Tibial artery (tissue), 4 donors: ENCODE measurements around the gene TGM3.

Experiments
- DNase-seq, 2 donors: peaks; one replicate each; pipeline ENCODE4 v3.0.0-alpha.2; 2019
- H3K27ac ChIP-seq, 2 donors: fragments of 200-600 bp; sonication (generic) in 1 of 2; 1 replicate in 1 of 2; 2 replicates in 1 of 2; pipeline ENCODE4 v1.5.1; 2018 to 2019; ENCODE audit warnings: mild to moderate bottlenecking in 1 of 2
- H3K27me3 ChIP-seq, 2 donors: fragments of 200-600 bp; sonication (generic) in 1 of 2; one replicate each; pipeline versions ENCODE4 v1.5.1 to v1.6.0; 2016 to 2019
- H3K36me3 ChIP-seq, 3 donors: fragments of 200-600 bp; sonication (generic) in 2 of 3; one replicate each; pipeline ENCODE4 v1.5.1; 2016 to 2019; ENCODE audit warnings: mild to moderate bottlenecking in 2 of 3
- H3K4me1 ChIP-seq, 4 donors: fragments of 200-600 bp; sonication (generic) in 2 of 4; 1 replicate in 3 of 4; 2 replicates in 1 of 4; pipeline ENCODE4 v1.5.1; 2016 to 2019
- H3K4me3 ChIP-seq, 2 donors: fragments of 200-600 bp; sonication (generic) in 1 of 2; 1 replicate in 1 of 2; 2 replicates in 1 of 2; pipeline ENCODE4 v1.5.1; 2018 to 2019; ENCODE audit warnings: mild to moderate bottlenecking in 2 of 2
- H3K9me3 ChIP-seq, 3 donors: fragments of 200-600 bp; sonication (generic) in 1 of 3; one replicate each; pipeline ENCODE4 v1.5.1; 2016 to 2019
- CTCF ChIP-seq, 2 experiments: fragments of 200-600 bp in 1 of 2; fragments of 450-650 bp in 1 of 2; IDR thresholded peaks; one replicate each; pipeline ENCODE4 v1.5.1; 2017 to 2019; ENCODE audit warnings: antibody characterized with exemption in 2 of 2, mild to moderate bottlenecking in 1 of 2, moderate library complexity in 1 of 2
- intact Hi-C: fragments of 100-400 bp; cut with DNase I; formaldehyde crosslinking; loops from one replicate; pipeline ENCODE4 v1.15.0; 2023; ENCODE audit warnings: low total_unique reads

The TGM3 gene

GRCh38 chr20:2340136-2340535, 44.3 kb downstream of the TGM3 start:
- H3K4me1 ChIP-seq: no peaks in the 10 kb centered on the region
- no peaks in the 10 kb centered on the region for H3K36me3 ChIP-seq
- no peaks in the 10 kb centered on the region for H3K9me3 ChIP-seq
- no peak for DNase-seq
- H3K27me3 ChIP-seq: peaks cover 0 to 6% of the 10 kb centered on the region in 2 donors
- no peak overlapping the region for H3K4me3 ChIP-seq
- no peak for TF ChIP-seq CTCF (IDR thresholded peaks at IDR 0.05)
- no peak overlapping the region for H3K27ac ChIP-seq
- intact Hi-C loops: no loop called here

- Histone ChIP-seq H3K4me1 (no peaks in the 10 kb centered on the region), H3K27ac (no peak overlapping the region), H3K9me3 (no peaks in the 10 kb centered on the region), H3K27me3 (peaks cover 0 to 6% of the 10 kb centered on the region in 2 donors), H3K36me3 (no peaks in the 10 kb centered on the region), H3K4me3 (no peak overlapping the region)
- TF ChIP-seq CTCF (IDR thresholded peaks at IDR 0.05): no peak
- no peak for DNase-seq
- intact Hi-C loops: no loop called here
Measured at GRCh38 chr20:2340823-2341222, 45.0 kb downstream of the TGM3 start.

- Histone ChIP-seq H3K36me3 (no peaks in the 10 kb centered on the region), H3K4me3 (no peak overlapping the region), H3K27ac (no peak overlapping the region), H3K27me3 (peaks cover 0 to 6% of the 10 kb centered on the region in 2 donors), H3K4me1 (no peaks in the 10 kb centered on the region), H3K9me3 (no peaks in the 10 kb centered on the region)
- intact Hi-C loops: no loop called here
- no peak for DNase-seq
- no peak for TF ChIP-seq CTCF (IDR thresholded peaks at IDR 0.05)
Measured at GRCh38 chr20:2341336-2341735, 45.5 kb downstream of the TGM3 start.

DNA sequence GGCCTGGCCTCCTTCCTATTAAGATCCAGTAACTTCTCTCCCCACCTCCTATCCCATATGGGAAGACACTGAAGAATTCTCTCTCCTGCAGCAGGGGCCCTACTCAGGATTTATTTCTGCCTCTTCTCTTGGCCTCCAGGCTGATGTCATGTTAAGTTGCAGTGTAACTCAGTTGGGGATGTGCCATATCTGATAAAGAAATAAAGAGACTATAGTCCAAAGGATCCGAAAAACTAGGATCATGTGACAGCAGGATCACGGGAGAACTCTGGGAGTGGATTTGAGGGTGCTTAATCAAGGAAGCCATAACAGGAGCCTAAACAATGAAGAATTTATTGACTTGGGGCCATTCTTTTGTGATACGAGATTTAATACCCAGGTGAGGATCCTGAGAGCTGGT, 46.4 kb downstream of the TGM3 start:
- Histone ChIP-seq H3K4me3 (no peak overlapping the region), H3K4me1 (no peaks in the 10 kb centered on the region), H3K27me3 (peaks cover 0 to 6% of the 10 kb centered on the region in 2 donors), H3K9me3 (peaks cover 0 to 6% (median 0%) of the 10 kb centered on the region in 3 donors), H3K36me3 (no peaks in the 10 kb centered on the region), H3K27ac (no peak overlapping the region)
- no peak for DNase-seq
- no peak for TF ChIP-seq CTCF (IDR thresholded peaks at IDR 0.05)
- intact Hi-C loops: no loop called here

- Histone ChIP-seq H3K4me1 (no peaks in the 10 kb centered on the region), H3K4me3 (no peak overlapping the region), H3K36me3 (no peaks in the 10 kb centered on the region), H3K9me3 (peaks cover 0 to 7% (median 0%) of the 10 kb centered on the region in 3 donors), H3K27ac (no peak overlapping the region), H3K27me3 (peaks cover 0 to 15% of the 10 kb centered on the region in 2 donors)
- TF ChIP-seq CTCF (IDR thresholded peaks at IDR 0.05): no peak
- no peak for DNase-seq
- intact Hi-C loops: no loop called here
Measured at GRCh38 chr20:2346188-2346587, 50.4 kb downstream of the TGM3 start.

- Histone ChIP-seq H3K36me3 (no peaks in the 10 kb centered on the region), H3K9me3 (peaks cover 0 to 7% (median 0%) of the 10 kb centered on the region in 3 donors), H3K27me3 (peaks cover 0 to 15% of the 10 kb centered on the region in 2 donors), H3K4me3 (no peak overlapping the region), H3K27ac (no peak overlapping the region), H3K4me1 (no peaks in the 10 kb centered on the region)
- no peak for TF ChIP-seq CTCF (IDR thresholded peaks at IDR 0.05)
- no peak for DNase-seq
- intact Hi-C loops: no loop called here
Measured at GRCh38 chr20:2348336-2348735, 52.5 kb downstream of the TGM3 start.
